Calu3 (cell line): Measurements from ENCODE around the gene RAPGEF1. TPM values are rescaled to one million over a fixed set of nuclear protein-coding genes. Genes with fewer than 3 reads are reported as not detected.

ENCODE experiments used
- BruUV-seq: library from RNA; stranded (reverse); fragments of 400-500 nt; replicated peaks from 2 replicates; lab custom pipeline; 2021; lab: Mats Ljungman, UMichigan
- CTCF ChIA-PET: fragments of 300-600 bp; sonication (Branson Sonifier 250); formaldehyde crosslinking; loops from one replicate; lab custom pipeline; 2022; ENCODE audit warnings: antibody characterized with exemption; lab: Charles Lee
- DNase-seq: peaks from one replicate; pipeline ENCODE4 v3.0.0; 2022
- H3K27ac Mint-ChIP-seq: one replicate; pipeline ENCODE4 v1.8.0; 2022; ENCODE audit warnings: mixed read lengths; ENCODE audit not compliant: unreplicated experiment
- H3K27me3 Mint-ChIP-seq: one replicate; pipeline ENCODE4 v1.8.0; 2022; ENCODE audit warnings: mixed read lengths; ENCODE audit not compliant: unreplicated experiment
- H3K36me3 Mint-ChIP-seq: one replicate; pipeline ENCODE4 v1.8.0; 2022; ENCODE audit warnings: mild to moderate bottlenecking, moderate library complexity, mixed read lengths; ENCODE audit not compliant: insufficient read depth, unreplicated experiment
- H3K4me1 Mint-ChIP-seq: one replicate; pipeline ENCODE4 v1.8.0; 2022; ENCODE audit warnings: mild to moderate bottlenecking, low read depth, mixed read lengths; ENCODE audit not compliant: unreplicated experiment
- H3K4me3 Mint-ChIP-seq: one replicate; pipeline ENCODE4 v1.8.0; 2022; ENCODE audit warnings: mild to moderate bottlenecking, low read depth, moderate library complexity, mixed read lengths; ENCODE audit not compliant: unreplicated experiment
- H3K9me3 Mint-ChIP-seq: one replicate; pipeline ENCODE4 v1.8.0; 2022; ENCODE audit warnings: low read depth, mixed read lengths; ENCODE audit not compliant: unreplicated experiment
- intact Hi-C: fragments of 100-400 bp; cut with micrococcal nuclease; formaldehyde crosslinking; loops from one replicate; pipeline ENCODE4 v1.10.0; 2022; ENCODE audit not compliant: unreplicated experiment
- total RNA-seq: library from RNA; stranded (reverse); gene quantifications from 2 replicates; pipeline ENCODE4 v1.2.3, GENCODE V29; 2022
- TF ChIP-seq, protein P1 (sequence below): fragments of 200-600 bp; IDR thresholded peaks from one replicate; pipeline ENCODE4 v1.8.0; 2022; ENCODE audit warnings: antibody characterized with exemption; ENCODE audit not compliant: unreplicated experiment

Gene RAPGEF1
- total RNA-seq, 1 experiment from 2014 or later, result 32.5 TPM

DNA sequence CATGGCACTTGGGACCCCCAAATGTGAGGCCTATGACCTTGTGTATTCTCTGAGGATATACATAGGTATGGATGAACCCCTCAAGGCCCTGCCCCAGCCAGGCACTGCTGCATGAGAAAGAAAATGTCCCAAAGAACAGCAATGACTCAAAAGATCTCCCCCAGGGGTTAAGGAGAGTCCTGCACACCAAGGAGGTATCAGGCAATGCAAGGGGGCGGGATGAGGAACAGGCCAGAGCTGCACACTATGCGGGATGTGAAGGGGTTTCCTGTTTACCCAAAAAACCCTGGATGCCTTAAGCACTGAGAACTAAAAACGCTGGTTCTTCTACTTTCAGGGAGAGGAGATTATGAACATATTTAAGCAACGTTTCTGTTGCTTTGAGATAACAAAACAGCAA is 3.4 kb downstream of the RAPGEF1 start:
- no TSS peak for BruUV-seq
- intact Hi-C loops, result loop anchor here (10.0 kb wide), 1 partner anchor 82 kb away; no protein-coding TSS in a partner anchor
- Mint-ChIP-seq H3K36me3 (peaks cover 24% of the 10 kb centered on the region), H3K4me1 (peaks cover 61% of the 10 kb centered on the region), H3K27me3 (no peaks in the 10 kb centered on the region), H3K27ac (no peak overlapping the region), H3K4me3 (peak overlapping the region; percentile 49), H3K9me3 (no peaks in the 10 kb centered on the region)
- TF ChIP-seq, protein P1, sequence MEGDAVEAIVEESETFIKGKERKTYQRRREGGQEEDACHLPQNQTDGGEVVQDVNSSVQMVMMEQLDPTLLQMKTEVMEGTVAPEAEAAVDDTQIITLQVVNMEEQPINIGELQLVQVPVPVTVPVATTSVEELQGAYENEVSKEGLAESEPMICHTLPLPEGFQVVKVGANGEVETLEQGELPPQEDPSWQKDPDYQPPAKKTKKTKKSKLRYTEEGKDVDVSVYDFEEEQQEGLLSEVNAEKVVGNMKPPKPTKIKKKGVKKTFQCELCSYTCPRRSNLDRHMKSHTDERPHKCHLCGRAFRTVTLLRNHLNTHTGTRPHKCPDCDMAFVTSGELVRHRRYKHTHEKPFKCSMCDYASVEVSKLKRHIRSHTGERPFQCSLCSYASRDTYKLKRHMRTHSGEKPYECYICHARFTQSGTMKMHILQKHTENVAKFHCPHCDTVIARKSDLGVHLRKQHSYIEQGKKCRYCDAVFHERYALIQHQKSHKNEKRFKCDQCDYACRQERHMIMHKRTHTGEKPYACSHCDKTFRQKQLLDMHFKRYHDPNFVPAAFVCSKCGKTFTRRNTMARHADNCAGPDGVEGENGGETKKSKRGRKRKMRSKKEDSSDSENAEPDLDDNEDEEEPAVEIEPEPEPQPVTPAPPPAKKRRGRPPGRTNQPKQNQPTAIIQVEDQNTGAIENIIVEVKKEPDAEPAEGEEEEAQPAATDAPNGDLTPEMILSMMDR, result no peak
- DNase-seq, result no peak
- CTCF ChIA-PET, result no interaction called here

DNA sequence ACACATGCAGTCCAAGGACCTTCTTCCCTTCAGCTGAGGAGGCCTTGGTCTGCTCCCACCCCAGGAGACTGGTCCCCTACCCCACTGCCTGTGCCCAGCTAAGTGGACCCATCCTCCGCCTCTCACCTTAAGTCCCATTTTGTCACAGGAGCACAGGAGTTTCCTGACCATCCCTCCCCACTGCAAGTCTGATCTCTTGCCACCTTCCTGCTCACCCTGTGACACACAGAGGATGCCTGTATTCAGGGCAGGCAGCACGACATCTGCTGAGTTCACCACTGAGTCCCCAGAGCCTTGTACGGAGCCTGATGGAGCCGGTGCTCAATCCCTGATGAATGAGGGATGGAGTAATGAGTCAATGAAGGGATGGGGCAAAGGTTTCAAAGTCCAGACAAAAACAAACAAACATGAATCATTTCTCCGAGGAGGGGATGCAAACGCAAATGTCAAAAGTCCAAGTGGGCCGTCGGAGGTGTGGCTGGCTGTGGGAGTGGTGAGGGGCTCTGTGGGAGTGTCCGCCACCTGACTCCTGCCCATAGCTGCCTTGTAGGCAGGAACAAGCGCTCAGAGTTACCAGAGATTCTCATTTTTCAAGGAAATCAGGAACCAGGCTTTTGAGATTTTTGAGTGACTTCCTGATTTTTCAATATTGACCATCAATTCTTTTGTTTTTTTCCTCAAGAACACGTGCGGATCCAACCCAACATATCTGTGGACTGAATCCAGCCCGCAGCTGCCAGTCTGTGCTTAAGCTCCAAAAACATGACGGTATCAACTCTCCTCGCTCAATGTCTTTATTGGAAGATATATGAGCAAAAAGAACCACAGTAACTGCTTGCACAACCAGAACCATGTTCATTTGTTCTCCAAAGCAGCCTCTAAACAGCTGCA is 4.4 kb downstream of the RAPGEF1 start:
- Mint-ChIP-seq H3K27ac (peak overlapping the region; percentile 47), H3K4me1 (peaks cover 62% of the 10 kb centered on the region), H3K27me3 (no peaks in the 10 kb centered on the region), H3K9me3 (no peaks in the 10 kb centered on the region), H3K36me3 (peaks cover 24% of the 10 kb centered on the region), H3K4me3 (peak overlapping the region; percentile 49)
- peak; percentile 30 for DNase-seq
- CTCF ChIA-PET, result no interaction called here
- TF ChIP-seq, protein P1, result no peak
- no TSS peak for BruUV-seq
- intact Hi-C loops, result loop anchor here (10.0 kb wide), 1 partner anchor 81 kb away; no protein-coding TSS in a partner anchor

DNA sequence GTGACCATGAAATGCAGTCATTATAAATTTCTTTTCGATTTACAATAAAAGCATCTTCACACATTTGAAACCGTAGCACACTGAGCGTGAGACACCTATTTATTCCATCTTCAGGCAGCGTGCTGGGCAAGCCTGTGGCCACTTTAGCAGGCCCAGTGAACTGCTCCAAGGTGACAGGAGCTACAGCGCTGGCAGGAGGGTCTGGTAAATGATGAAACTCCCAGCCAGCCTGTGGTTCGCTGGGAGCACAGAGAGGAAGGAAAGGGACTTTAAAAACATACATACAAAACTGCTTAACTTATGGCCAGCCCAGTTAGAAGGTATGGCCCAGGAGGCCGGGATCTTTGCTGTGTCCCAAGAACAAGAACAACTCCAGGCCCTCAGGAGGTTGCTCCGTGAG is 5.1 kb downstream of the RAPGEF1 start:
- Mint-ChIP-seq H3K9me3 (no peaks in the 10 kb centered on the region), H3K4me1 (peaks cover 62% of the 10 kb centered on the region), H3K4me3 (peak overlapping the region; percentile 49), H3K27ac (peak overlapping the region; percentile 52), H3K36me3 (peaks cover 18% of the 10 kb centered on the region), H3K27me3 (no peaks in the 10 kb centered on the region)
- CTCF ChIA-PET, result no interaction called here
- TF ChIP-seq, protein P1, result no peak
- DNase-seq, result no peak
- intact Hi-C loops, result loop anchor here (5.0 to 10.0 kb wide), 2 partner anchors 80 to 127 kb away; no protein-coding TSS in a partner anchor
- no TSS peak for BruUV-seq

DNA sequence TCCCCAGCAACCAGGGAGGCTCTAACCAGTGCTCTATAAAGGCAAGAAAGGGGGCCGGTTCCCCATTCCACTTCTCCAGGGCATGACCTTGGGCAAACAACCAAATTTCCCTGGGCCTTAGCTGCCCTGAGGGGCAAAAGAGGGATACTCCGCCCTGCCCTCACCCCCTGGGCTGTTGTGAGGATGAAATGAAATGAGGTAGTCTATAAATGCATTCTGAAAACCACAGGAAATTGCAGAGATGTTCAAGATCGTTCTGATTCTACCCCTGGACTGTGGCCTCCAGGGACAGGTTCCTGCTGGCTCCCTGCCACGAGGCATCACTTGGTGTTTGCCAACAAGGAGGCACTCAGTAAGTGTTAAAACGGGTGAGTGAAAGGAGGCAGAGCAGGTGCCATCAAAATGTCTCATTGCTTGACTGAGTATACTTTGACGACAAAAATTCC is 5.7 kb downstream of the RAPGEF1 start:
- peaks cover 62% of the 10 kb centered on the region for H3K4me1 Mint-ChIP-seq
- H3K4me3 Mint-ChIP-seq, result peak overlapping the region; percentile 49
- peak overlapping the region; percentile 52 for H3K27ac Mint-ChIP-seq
- CTCF ChIA-PET, result interaction anchor here (0.6 to 1.4 kb wide), 5 partner anchors 38 to 532 kb away, joined by 3 to 5 read pairs (median 3); no protein-coding TSS in a partner anchor
- DNase-seq, result peak; percentile 54
- H3K9me3 Mint-ChIP-seq, result no peaks in the 10 kb centered on the region
- intact Hi-C loops, result loop anchor here (5.0 to 10.0 kb wide), 2 partner anchors 79 to 127 kb away; no protein-coding TSS in a partner anchor
- H3K27me3 Mint-ChIP-seq, result no peaks in the 10 kb centered on the region
- H3K36me3 Mint-ChIP-seq, result peaks cover 16% of the 10 kb centered on the region
- TF ChIP-seq, protein P1, result no peak
- no TSS peak for BruUV-seq
